ENCODE measurements around the gene SND1.

The SND1 gene

GRCh38 chr7:128008141-128008540, 356.1 kb downstream of the SND1 start:
- no peak for DNase-seq

GRCh38 chr7:128008744-128009143, 356.8 kb downstream of the SND1 start:
- no peak for DNase-seq

GRCh38 chr7:128010391-128011127, 358.6 kb downstream of the SND1 start:
- no peak for DNase-seq

GRCh38 chr7:128011131-128011661, 359.2 kb downstream of the SND1 start:
- DNase-seq: no peak

- no peak for DNase-seq
Measured at GRCh38 chr7:128014811-128015210, 362.8 kb downstream of the SND1 start.

- no peak for DNase-seq
Measured at GRCh38 chr7:128017460-128017859, 365.5 kb downstream of the SND1 start.

- peak; percentile 83 for DNase-seq
Measured at GRCh38 chr7:128017862-128018845, 366.2 kb downstream of the SND1 start.

- no peak for DNase-seq
Measured at GRCh38 chr7:128019288-128019687, 367.3 kb downstream of the SND1 start.

GRCh38 chr7:128020159-128020558, 368.2 kb downstream of the SND1 start:
- DNase-seq: no peak

- no peak for DNase-seq
Measured at GRCh38 chr7:128021366-128021765, 369.4 kb downstream of the SND1 start.

- DNase-seq: no peak
Measured at GRCh38 chr7:128022631-128023532, 370.9 kb downstream of the SND1 start.

GRCh38 chr7:128024151-128024550, 372.2 kb downstream of the SND1 start:
- no peak for DNase-seq

GRCh38 chr7:128025380-128025779, 373.4 kb downstream of the SND1 start:
- DNase-seq: no peak

GRCh38 chr7:128025819-128026218, 373.8 kb downstream of the SND1 start:
- DNase-seq: no peak

- no peak for DNase-seq
Measured at GRCh38 chr7:128026551-128026950, 374.6 kb downstream of the SND1 start.

GRCh38 chr7:128027485-128027980, 375.5 kb downstream of the SND1 start:
- DNase-seq: no peak

GRCh38 chr7:128029405-128029995, 377.5 kb downstream of the SND1 start:
- no peak for DNase-seq

- DNase-seq: no peak
Measured at GRCh38 chr7:128030263-128030653, 378.3 kb downstream of the SND1 start.

- DNase-seq: peak; percentile 29
Measured at GRCh38 chr7:128030654-128031611, 378.9 kb downstream of the SND1 start, which contains the start of gene LRRC4. TSS of gene LRRC4 (minus strand) at chr7:128031437. CDS start at chr7:128030640, 797 bp downstream.

- peak; percentile 42 for DNase-seq
Measured at GRCh38 chr7:128031901-128032604, 380.1 kb downstream of the SND1 start.
